ENCODE measurements around the gene RPS6KC1. TPM values are rescaled to one million over a fixed set of nuclear protein-coding genes. Genes with fewer than 3 reads are reported as not detected.

Gene RPS6KC1
- total RNA-seq, 1 experiment from 2014 or later, result 16.9 TPM

DNA sequence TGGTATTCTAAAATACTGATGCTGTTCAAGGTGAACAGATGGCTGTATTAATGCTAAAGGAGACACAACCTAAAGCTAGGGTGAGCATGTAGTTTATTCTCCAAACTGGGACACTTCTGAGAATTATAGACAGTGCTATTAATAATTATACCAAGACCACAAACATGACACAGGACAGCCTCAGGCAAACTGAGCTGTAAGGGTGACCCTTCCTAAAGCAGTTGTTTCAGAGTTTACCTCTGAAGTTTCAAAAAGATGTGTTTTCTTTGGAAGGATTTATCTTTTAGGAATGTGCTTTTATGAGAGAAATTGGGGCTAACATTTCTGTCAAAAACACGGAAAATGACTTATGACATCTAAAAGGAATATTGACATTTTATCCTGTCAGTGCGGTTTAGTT is 68.8 kb downstream of the RPS6KC1 start:
- DNase-seq, result no peak
- Histone ChIP-seq H3T11ph (ENCODE audit: low read length) (no peak overlapping the region), H3K23me2 (ENCODE audit: insufficient read length, low read depth, low read length, poor library complexity, severe bottlenecking) (no peaks in the 10 kb centered on the region), H2BK15ac (ENCODE audit: low read depth, low read length) (no peak overlapping the region), H2AK5ac (ENCODE audit: insufficient read length, low read length) (no peak overlapping the region), H3K4me2 (ENCODE audit: insufficient read depth, insufficient read length, low read length) (no peak overlapping the region), H3K79me1 (ENCODE audit: insufficient read depth, low read depth, low read length, poor library complexity, severe bottlenecking) (no peaks in the 10 kb centered on the region), H3K9me3 (ENCODE audit: control insufficient read depth, low read depth, low read length) (no peaks in the 10 kb centered on the region), H2BK5ac (ENCODE audit: insufficient read length, low read length) (no peak overlapping the region), H2BK120ac (ENCODE audit: low read depth, low read length, poor library complexity, severe bottlenecking) (no peak overlapping the region), H3K18ac (ENCODE audit: insufficient read length, low read depth, low read length) (no peak overlapping the region), H3K14ac (ENCODE audit: insufficient read depth, low read length) (no peak overlapping the region), H3K27me3 (ENCODE audit: insufficient read depth, low read length) (no peaks in the 10 kb centered on the region), H2BK12ac (ENCODE audit: insufficient read length, low read depth, low read length) (no peak overlapping the region), H3K9ac (ENCODE audit: extremely low read depth, insufficient read length, low read length) (no peak overlapping the region), H3K27ac (ENCODE audit: insufficient read length, low read depth, low read length) (no peak overlapping the region), H3K4me1 (ENCODE audit: insufficient read depth, low read length) (no peaks in the 10 kb centered on the region), H3K23ac (ENCODE audit: insufficient read length, low read depth, low read length) (no peak overlapping the region), H2AFZ (ENCODE audit: low read length) (no peak overlapping the region), H4K8ac (replicated peaks; ENCODE audit: insufficient read length, low read depth, low read length) (no peak overlapping the region), H3K79me2 (ENCODE audit: insufficient read depth, low read length) (no peaks in the 10 kb centered on the region), H4K91ac (ENCODE audit: insufficient read length, low read depth, low read length) (no peak overlapping the region), H4K20me1 (ENCODE audit: control insufficient read depth, insufficient read depth, insufficient read length) (no peaks in the 10 kb centered on the region), H2BK20ac (ENCODE audit: low read depth, low read length, poor library complexity, severe bottlenecking) (no peak overlapping the region), H3K4ac (ENCODE audit: low read depth, low read length) (no peak overlapping the region), H4K5ac (ENCODE audit: insufficient read length, low read depth, low read length) (no peak overlapping the region), H3K56ac (ENCODE audit: insufficient read length, low read depth, low read length) (no peak overlapping the region)
- Mint-ChIP-seq H3K4me1 (peaks cover 0 to 2% of the 10 kb centered on the region in 2 experiments; a peak in 1 of 4 replicates), H3K27me3 (ENCODE audit: low read depth) (no peaks in the 10 kb centered on the region), H3K36me3 (ENCODE audit: insufficient read depth in 1 of 3, low read depth in 3 of 3) (no peaks in the 10 kb centered on the region; a peak in 1 of 7 replicates), H3K4me3 (no peak overlapping the region), H3K9me3 (no peaks in the 10 kb centered on the region), H3K27ac (no peak overlapping the region)
- TF ChIP-seq, protein P1, sequence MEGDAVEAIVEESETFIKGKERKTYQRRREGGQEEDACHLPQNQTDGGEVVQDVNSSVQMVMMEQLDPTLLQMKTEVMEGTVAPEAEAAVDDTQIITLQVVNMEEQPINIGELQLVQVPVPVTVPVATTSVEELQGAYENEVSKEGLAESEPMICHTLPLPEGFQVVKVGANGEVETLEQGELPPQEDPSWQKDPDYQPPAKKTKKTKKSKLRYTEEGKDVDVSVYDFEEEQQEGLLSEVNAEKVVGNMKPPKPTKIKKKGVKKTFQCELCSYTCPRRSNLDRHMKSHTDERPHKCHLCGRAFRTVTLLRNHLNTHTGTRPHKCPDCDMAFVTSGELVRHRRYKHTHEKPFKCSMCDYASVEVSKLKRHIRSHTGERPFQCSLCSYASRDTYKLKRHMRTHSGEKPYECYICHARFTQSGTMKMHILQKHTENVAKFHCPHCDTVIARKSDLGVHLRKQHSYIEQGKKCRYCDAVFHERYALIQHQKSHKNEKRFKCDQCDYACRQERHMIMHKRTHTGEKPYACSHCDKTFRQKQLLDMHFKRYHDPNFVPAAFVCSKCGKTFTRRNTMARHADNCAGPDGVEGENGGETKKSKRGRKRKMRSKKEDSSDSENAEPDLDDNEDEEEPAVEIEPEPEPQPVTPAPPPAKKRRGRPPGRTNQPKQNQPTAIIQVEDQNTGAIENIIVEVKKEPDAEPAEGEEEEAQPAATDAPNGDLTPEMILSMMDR (conservative IDR thresholded peaks at IDR 0.05), result no peak
- WGBS (ENCODE audit: extremely low coverage, insufficient read length, low lambda C conversion rate), result no CpG with 5 or more reads among the region's 2 CpGs

Measured in H9 (cell line).